ENCODE measurements around the gene OR10P1.

- TF ChIP-seq CTCF (IDR thresholded peaks at IDR 0.05) (no peak), POLR2AphosphoS5 (IDR thresholded peaks at IDR 0.05) (no peak), POLR2A (IDR thresholded peaks at IDR 0.05) (no peak)
Observed at GRCh38 chr12:55644591-55644990, 7.9 kb downstream of the OR10P1 start.
